Endothelial cell (in vitro differentiated cells): Measurements from ENCODE around the gene CEBPB. TPM values are rescaled to one million over a fixed set of nuclear protein-coding genes. Genes with fewer than 3 reads are reported as not detected.

Experiments used
- DNase-seq: peaks from one replicate; pipeline ENCODE4 v3.0.0; 2021; ENCODE audit warnings: low spot score
- H3K27ac Mint-ChIP-seq: one replicate; pipeline ENCODE4 v1.8.0; 2021; ENCODE audit warnings: mixed read lengths, inconsistent platforms; ENCODE audit not compliant: unreplicated experiment
- H3K27me3 Mint-ChIP-seq: one replicate; pipeline ENCODE4 v1.8.0; 2021; ENCODE audit warnings: mild to moderate bottlenecking, moderate library complexity, mixed read lengths, inconsistent platforms; ENCODE audit not compliant: unreplicated experiment
- H3K36me3 Mint-ChIP-seq: one replicate; pipeline ENCODE4 v1.8.0; 2021; ENCODE audit warnings: mild to moderate bottlenecking, low read depth, mixed read lengths, inconsistent platforms; ENCODE audit not compliant: unreplicated experiment
- H3K4me1 Mint-ChIP-seq: one replicate; pipeline ENCODE4 v1.8.0; 2021; ENCODE audit warnings: mild to moderate bottlenecking, mixed read lengths, inconsistent platforms; ENCODE audit not compliant: unreplicated experiment
- H3K4me3 Mint-ChIP-seq: one replicate; pipeline ENCODE4 v1.8.0; 2021; ENCODE audit warnings: mild to moderate bottlenecking, mixed read lengths, inconsistent platforms; ENCODE audit not compliant: unreplicated experiment
- H3K9me3 Mint-ChIP-seq: one replicate; pipeline ENCODE4 v1.8.0; 2021; ENCODE audit warnings: mixed read lengths, inconsistent platforms; ENCODE audit not compliant: unreplicated experiment
- CTCF ChIP-seq: fragments of 200-600 bp; sonication (generic); IDR thresholded peaks from one replicate; pipeline ENCODE4 v1.5.0; 2021; ENCODE audit warnings: antibody characterized with exemption; ENCODE audit not compliant: unreplicated experiment
- total RNA-seq: library from RNA; stranded (reverse); fragmentation: NEBNext Ultra II Directional; extraction: Animal tissue kit (Norgen Biotek cat#: 25700); gene quantifications from one replicate; pipeline ENCODE4 v1.2.1, GENCODE V29; 2021; ENCODE audit not compliant: unreplicated experiment

CEBPB gene
- total RNA-seq, 1 donor from 2014 or later, result 28.1 TPM

- Mint-ChIP-seq H3K4me3 (no peak overlapping the region), H3K27me3 (peaks cover 8% of the 10 kb centered on the region), H3K27ac (no peak overlapping the region), H3K36me3 (peaks cover 4% of the 10 kb centered on the region), H3K4me1 (peaks cover 22% of the 10 kb centered on the region), H3K9me3 (no peaks in the 10 kb centered on the region)
- DNase-seq, result peak; percentile 53
- TF ChIP-seq CTCF, result no peak
Observed at GRCh38 chr20:50191065-50191543, 474 bp downstream of the CEBPB start.

DNA sequence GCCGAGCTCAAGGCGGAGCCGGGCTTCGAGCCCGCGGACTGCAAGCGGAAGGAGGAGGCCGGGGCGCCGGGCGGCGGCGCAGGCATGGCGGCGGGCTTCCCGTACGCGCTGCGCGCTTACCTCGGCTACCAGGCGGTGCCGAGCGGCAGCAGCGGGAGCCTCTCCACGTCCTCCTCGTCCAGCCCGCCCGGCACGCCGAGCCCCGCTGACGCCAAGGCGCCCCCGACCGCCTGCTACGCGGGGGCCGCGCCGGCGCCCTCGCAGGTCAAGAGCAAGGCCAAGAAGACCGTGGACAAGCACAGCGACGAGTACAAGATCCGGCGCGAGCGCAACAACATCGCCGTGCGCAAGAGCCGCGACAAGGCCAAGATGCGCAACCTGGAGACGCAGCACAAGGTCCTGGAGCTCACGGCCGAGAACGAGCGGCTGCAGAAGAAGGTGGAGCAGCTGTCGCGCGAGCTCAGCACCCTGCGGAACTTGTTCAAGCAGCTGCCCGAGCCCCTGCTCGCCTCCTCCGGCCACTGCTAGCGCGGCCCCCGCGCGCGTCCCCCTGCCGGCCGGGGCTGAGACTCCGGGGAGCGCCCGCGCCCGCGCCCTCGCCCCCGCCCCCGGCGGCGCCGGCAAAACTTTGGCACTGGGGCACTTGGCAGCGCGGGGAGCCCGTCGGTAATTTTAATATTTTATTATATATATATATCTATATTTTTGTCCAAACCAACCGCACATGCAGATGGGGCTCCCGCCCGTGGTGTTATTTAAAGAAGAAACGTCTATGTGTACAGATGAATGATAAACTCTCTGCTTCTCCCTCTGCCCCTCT lies 1.1 kb downstream of the CEBPB start:
- Mint-ChIP-seq H3K36me3 (peaks cover 4% of the 10 kb centered on the region), H3K4me1 (peaks cover 23% of the 10 kb centered on the region), H3K27ac (peak overlapping the region; percentile 11), H3K9me3 (no peaks in the 10 kb centered on the region), H3K4me3 (peak overlapping the region; percentile 92), H3K27me3 (peaks cover 7% of the 10 kb centered on the region)
- DNase-seq, result peak; percentile 70
- TF ChIP-seq CTCF, result peak; percentile 61

GRCh38 chr20:50192364-50193198 lies 2.0 kb downstream of the CEBPB start:
- peak overlapping the region; percentile 92 for H3K4me3 Mint-ChIP-seq
- no peaks in the 10 kb centered on the region for H3K9me3 Mint-ChIP-seq
- H3K27me3 Mint-ChIP-seq, result peaks cover 7% of the 10 kb centered on the region
- DNase-seq, result peak; percentile 61
- peaks cover 4% of the 10 kb centered on the region for H3K36me3 Mint-ChIP-seq
- peak overlapping the region; percentile 11 for H3K27ac Mint-ChIP-seq
- no peak for TF ChIP-seq CTCF
- H3K4me1 Mint-ChIP-seq, result peaks cover 23% of the 10 kb centered on the region

DNA sequence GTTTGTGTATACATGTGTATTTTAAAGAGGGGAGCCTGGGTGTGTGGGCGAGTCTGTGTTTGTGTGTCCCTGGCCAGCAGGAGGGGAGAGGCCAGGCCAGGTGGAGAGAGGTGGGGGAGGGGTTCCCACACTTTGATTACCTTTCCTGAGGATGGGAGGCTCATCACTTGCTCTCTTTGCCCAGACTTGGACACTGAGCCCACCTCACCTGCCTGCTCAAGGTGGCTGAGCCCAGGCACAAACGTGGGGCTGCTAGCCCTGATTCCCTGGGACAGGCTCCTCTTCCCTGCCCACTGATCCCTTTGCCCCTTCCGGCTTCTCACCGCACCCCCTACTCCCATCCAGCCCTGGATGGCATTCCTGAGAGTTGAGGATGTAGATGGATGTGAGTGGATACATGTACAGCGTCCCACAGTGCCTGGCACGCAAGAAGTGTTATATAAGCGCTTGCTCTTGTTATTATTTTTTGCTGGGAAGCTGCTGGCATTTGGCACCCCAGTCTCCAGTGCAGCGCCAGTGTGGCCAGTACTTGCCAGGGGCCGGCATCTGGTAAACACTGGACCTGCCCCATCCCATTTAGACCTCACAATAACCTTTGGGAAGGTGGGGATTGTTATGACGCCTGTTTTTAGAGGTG lies 2.7 kb downstream of the CEBPB start:
- Mint-ChIP-seq H3K9me3 (no peaks in the 10 kb centered on the region), H3K27me3 (peaks cover 2% of the 10 kb centered on the region), H3K36me3 (peaks cover 4% of the 10 kb centered on the region), H3K27ac (no peak overlapping the region), H3K4me1 (peaks cover 23% of the 10 kb centered on the region), H3K4me3 (peak overlapping the region; percentile 92)
- no peak for TF ChIP-seq CTCF
- DNase-seq, result no peak
